Testis (tissue), 3 donors: ENCODE measurements around the gene MPND. TPM values are rescaled to one million over a fixed set of nuclear protein-coding genes. Genes with fewer than 3 reads are reported as not detected.
"Not testable (repeated sequence)": the region's sequence is repeated elsewhere in the genome, so short reads cannot be mapped to it uniquely, and the experiment has no call there.

ENCODE experiments used
- DNase-seq: peaks from one replicate; pipeline ENCODE4 v3.0.0-alpha.2; 2019
- H3K27ac ChIP-seq, 2 donors: fragments of 200-600 bp; sonication (generic); one replicate each; pipeline ENCODE4 v1.5.1; 2019
- H3K27me3 ChIP-seq: fragments of 200-600 bp; sonication (generic); one replicate; pipeline ENCODE4 v1.5.1; 2019
- H3K36me3 ChIP-seq: fragments of 200-600 bp; sonication (generic); one replicate; pipeline ENCODE4 v1.5.1; 2017; ENCODE audit warnings: low read depth; ENCODE audit errors: missing control alignments
- H3K4me1 ChIP-seq: fragments of 200-600 bp; sonication (generic); one replicate; pipeline ENCODE4 v1.5.1; 2019
- H3K4me3 ChIP-seq, 2 donors: fragments of 200-600 bp; sonication (generic); one replicate each; pipeline ENCODE4 v1.5.1; 2017 to 2019
- H3K9me3 ChIP-seq: fragments of 200-600 bp; sonication (generic); one replicate; pipeline ENCODE4 v1.5.1; 2017
- CTCF ChIP-seq, 3 experiments: fragments of 450-650 bp in 2 of 3; fragments of 200-600 bp in 1 of 3; sonication (generic) in 1 of 3; IDR thresholded peaks; one replicate each; pipeline ENCODE4 v1.5.1; 2016 to 2019; ENCODE audit warnings: antibody characterized with exemption in 3 of 3, mild to moderate bottlenecking in 2 of 3, moderate library complexity in 1 of 3
- POLR2A ChIP-seq: fragments of 450-650 bp; IDR thresholded peaks from one replicate; pipeline ENCODE4 v1.6.1; 2017; ENCODE audit warnings: antibody characterized with exemption, mild to moderate bottlenecking, moderate library complexity
- WGBS, 2 donors: methylation state at CpG; one replicate each; pipeline ENCODE4 v1.1.5; 2018; 5-methylcytosine and 5-hydroxymethylcytosine counted together
- intact Hi-C: fragments of 100-400 bp; cut with DNase I; formaldehyde crosslinking; loops from one replicate; pipeline ENCODE4 v1.15.1; 2023; ENCODE audit warnings: low total_unique reads
- polyA plus RNA-seq: library from polyadenylated mRNA; stranded (reverse); fragments of 350-450 nt; fragmentation: Illumina TruSeq; extraction: RNeasy Lipid Tissue Mini Kit (QIAGEN cat#74804); gene quantifications from one replicate; pipeline ENCODE4 v1.2.3, GENCODE V29; 2014; ENCODE audit warnings: low read depth, low replicate concordance; ENCODE audit not compliant: insufficient read depth
- total RNA-seq, 2 donors: library from RNA; depleted of rRNA; stranded (reverse); fragments of >200 nt; gene quantifications; one replicate each; pipeline ENCODE4 v1.2.3, GENCODE V29; 2016

The MPND gene
- total and polyA plus RNA-seq, 3 donors from 2014 or later: 9.1 to 14.3 (median 13.3) TPM

- 7 to 15% methylated on average over 10 to 13 of the region's 13 CpGs for WGBS, 2 donors
- Histone ChIP-seq H3K4me3 (peak overlapping the region; percentile 46 to 55), H3K27ac (no peak overlapping the region), H3K9me3 (no peaks in the 10 kb centered on the region), H3K4me1 (peaks cover 4% of the 10 kb centered on the region), H3K36me3 (no peaks in the 10 kb centered on the region), H3K27me3 (no peaks in the 10 kb centered on the region)
- intact Hi-C loops: no loop called here
- TF ChIP-seq POLR2A (no peak), CTCF (IDR thresholded peaks at IDR 0.05) (no peak)
- no peak for DNase-seq
These were observed 15.5 kb upstream of the MPND start for GRCh38 chr19:4327877-4328242.

- no peak overlapping the region for H3K27ac ChIP-seq
- peaks cover 4% of the 10 kb centered on the region for H3K4me1 ChIP-seq
- DNase-seq: peak; percentile 89
- peak overlapping the region; percentile 46 to 55 for H3K4me3 ChIP-seq
- 0 to 2% methylated on average over 33 to 49 of the region's 49 CpGs for WGBS, 2 donors
- H3K36me3 ChIP-seq: no peaks in the 10 kb centered on the region
- intact Hi-C loops: no loop called here
- TF ChIP-seq POLR2A (no peak), CTCF (IDR thresholded peaks at IDR 0.05) (no peak)
- H3K27me3 ChIP-seq: no peaks in the 10 kb centered on the region
- H3K9me3 ChIP-seq: no peaks in the 10 kb centered on the region
These were observed 14.9 kb upstream of the MPND start for GRCh38 chr19:4328243-4328990.

GRCh38 chr19:4328991-4329681, 14.2 kb upstream of the MPND start:
- H3K36me3 ChIP-seq, H3K9me3 ChIP-seq, intact Hi-C loops, DNase-seq, H3K27me3 ChIP-seq, H3K4me1 ChIP-seq, H3K27ac ChIP-seq: not testable (repeated sequence)
- WGBS, 2 donors: 30 to 58% methylated on average over 33 to 35 of the region's 35 CpGs
- H3K4me3 ChIP-seq: peak overlapping the region; percentile 35 to 55

GRCh38 chr19:4329858-4330257, 13.5 kb upstream of the MPND start:
- Histone ChIP-seq H3K9me3 (no peaks in the 10 kb centered on the region), H3K36me3 (no peaks in the 10 kb centered on the region), H3K4me1 (peaks cover 4% of the 10 kb centered on the region), H3K27me3 (no peaks in the 10 kb centered on the region), H3K27ac (no peak overlapping the region), H3K4me3 (no peak overlapping the region)
- WGBS, 2 donors: 83 to 88% methylated on average over 13 to 19 of the region's 19 CpGs
- intact Hi-C loops: no loop called here
- no peak for TF ChIP-seq POLR2A
- no peak for TF ChIP-seq CTCF (IDR thresholded peaks at IDR 0.05)
- DNase-seq: no peak

- no peak for TF ChIP-seq POLR2A
- no peak for TF ChIP-seq CTCF (IDR thresholded peaks at IDR 0.05)
- Histone ChIP-seq H3K4me3 (no peak overlapping the region), H3K36me3 (no peaks in the 10 kb centered on the region), H3K27me3 (no peaks in the 10 kb centered on the region), H3K27ac (no peak overlapping the region), H3K9me3 (no peaks in the 10 kb centered on the region), H3K4me1 (peaks cover 7% of the 10 kb centered on the region)
- intact Hi-C loops: no loop called here
- DNase-seq: no peak
- WGBS, 2 donors: 93 to 95% methylated on average over 7 of the region's 7 CpGs
These were observed 8.3 kb upstream of the MPND start for GRCh38 chr19:4334929-4335570.
